ENCODE measurements around the gene S100A14.

The S100A14 gene

DNA sequence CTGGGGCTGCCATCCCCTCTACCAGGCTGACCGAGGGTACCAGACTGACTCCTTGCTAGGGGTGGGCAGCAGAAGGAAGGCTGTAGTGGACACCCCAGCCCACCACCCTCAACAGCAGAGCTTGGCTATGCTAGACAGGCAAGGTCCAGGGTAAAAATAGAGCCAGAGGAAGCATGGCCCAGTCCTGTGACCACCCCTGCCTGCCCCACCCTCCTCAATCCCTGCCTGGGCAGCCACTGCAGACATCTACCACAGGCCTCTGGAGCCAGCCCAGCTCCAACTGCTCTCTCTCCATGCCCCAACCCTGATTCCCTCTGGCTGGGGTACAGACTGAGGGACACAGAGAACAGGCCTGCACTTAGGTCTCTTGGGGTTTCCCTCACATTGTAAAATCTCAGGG, 13.8 kb upstream of the S100A14 start:
- TF ChIP-seq, protein P1, sequence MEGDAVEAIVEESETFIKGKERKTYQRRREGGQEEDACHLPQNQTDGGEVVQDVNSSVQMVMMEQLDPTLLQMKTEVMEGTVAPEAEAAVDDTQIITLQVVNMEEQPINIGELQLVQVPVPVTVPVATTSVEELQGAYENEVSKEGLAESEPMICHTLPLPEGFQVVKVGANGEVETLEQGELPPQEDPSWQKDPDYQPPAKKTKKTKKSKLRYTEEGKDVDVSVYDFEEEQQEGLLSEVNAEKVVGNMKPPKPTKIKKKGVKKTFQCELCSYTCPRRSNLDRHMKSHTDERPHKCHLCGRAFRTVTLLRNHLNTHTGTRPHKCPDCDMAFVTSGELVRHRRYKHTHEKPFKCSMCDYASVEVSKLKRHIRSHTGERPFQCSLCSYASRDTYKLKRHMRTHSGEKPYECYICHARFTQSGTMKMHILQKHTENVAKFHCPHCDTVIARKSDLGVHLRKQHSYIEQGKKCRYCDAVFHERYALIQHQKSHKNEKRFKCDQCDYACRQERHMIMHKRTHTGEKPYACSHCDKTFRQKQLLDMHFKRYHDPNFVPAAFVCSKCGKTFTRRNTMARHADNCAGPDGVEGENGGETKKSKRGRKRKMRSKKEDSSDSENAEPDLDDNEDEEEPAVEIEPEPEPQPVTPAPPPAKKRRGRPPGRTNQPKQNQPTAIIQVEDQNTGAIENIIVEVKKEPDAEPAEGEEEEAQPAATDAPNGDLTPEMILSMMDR (IDR thresholded peaks at IDR 0.05; ENCODE audit: extremely low read depth, missing control alignments), result no peak
- no peak for DNase-seq (ENCODE audit: low spot score)

GRCh38 chr1:153629343-153629665, 13.2 kb upstream of the S100A14 start:
- no peak for DNase-seq (ENCODE audit: low spot score)
- TF ChIP-seq, protein P1 (IDR thresholded peaks at IDR 0.05; ENCODE audit: extremely low read depth, missing control alignments), result no peak

GRCh38 chr1:153628638-153629342, 12.7 kb upstream of the S100A14 start:
- no peak for DNase-seq (ENCODE audit: low spot score)
- TF ChIP-seq, protein P1 (IDR thresholded peaks at IDR 0.05; ENCODE audit: extremely low read depth, missing control alignments), result no peak

GRCh38 chr1:153627715-153628626, 11.8 kb upstream of the S100A14 start, which contains the start of gene S100A1:
TSS of gene S100A1 (plus strand) at chr1:153628434. CDS start at chr1:153630522, 2,088 bp downstream.
- no peak for DNase-seq (ENCODE audit: low spot score)
- TF ChIP-seq, protein P1 (IDR thresholded peaks at IDR 0.05; ENCODE audit: extremely low read depth, missing control alignments), result no peak

GRCh38 chr1:153626904-153627714, 11.0 kb upstream of the S100A14 start, which contains the start of gene S100A13:
TSS of gene S100A13 (minus strand) at chr1:153627505. CDS start at chr1:153626472, 1,033 bp downstream.
- peak; percentile 67 for DNase-seq (ENCODE audit: low spot score)
- TF ChIP-seq, protein P1 (IDR thresholded peaks at IDR 0.05; ENCODE audit: extremely low read depth, missing control alignments), result peak; percentile 10

- TF ChIP-seq, protein P1 (IDR thresholded peaks at IDR 0.05; ENCODE audit: extremely low read depth, missing control alignments), result no peak
- no peak for DNase-seq (ENCODE audit: low spot score)
Observed at GRCh38 chr1:153626477-153626903, 10.4 kb upstream of the S100A14 start.
